GM12891 (cell line): ENCODE results near the gene IL10RA.

Experiments
- POLR2A ChIP-seq: IDR thresholded peaks from 2 replicates; pipeline ENCODE4 v1.6.1; 2011; ENCODE audit warnings: low read depth, low read length, control low read depth
- POU2F2 ChIP-seq: IDR thresholded peaks from 2 replicates; pipeline ENCODE4 v1.6.1; 2011; ENCODE audit warnings: low read depth, mild to moderate bottlenecking, control low read depth, low read length, moderate library complexity
- TAF1 ChIP-seq: IDR thresholded peaks from 2 replicates; pipeline ENCODE4 v1.6.1; 2011; ENCODE audit warnings: low read depth, low read length, control low read depth

DNA sequence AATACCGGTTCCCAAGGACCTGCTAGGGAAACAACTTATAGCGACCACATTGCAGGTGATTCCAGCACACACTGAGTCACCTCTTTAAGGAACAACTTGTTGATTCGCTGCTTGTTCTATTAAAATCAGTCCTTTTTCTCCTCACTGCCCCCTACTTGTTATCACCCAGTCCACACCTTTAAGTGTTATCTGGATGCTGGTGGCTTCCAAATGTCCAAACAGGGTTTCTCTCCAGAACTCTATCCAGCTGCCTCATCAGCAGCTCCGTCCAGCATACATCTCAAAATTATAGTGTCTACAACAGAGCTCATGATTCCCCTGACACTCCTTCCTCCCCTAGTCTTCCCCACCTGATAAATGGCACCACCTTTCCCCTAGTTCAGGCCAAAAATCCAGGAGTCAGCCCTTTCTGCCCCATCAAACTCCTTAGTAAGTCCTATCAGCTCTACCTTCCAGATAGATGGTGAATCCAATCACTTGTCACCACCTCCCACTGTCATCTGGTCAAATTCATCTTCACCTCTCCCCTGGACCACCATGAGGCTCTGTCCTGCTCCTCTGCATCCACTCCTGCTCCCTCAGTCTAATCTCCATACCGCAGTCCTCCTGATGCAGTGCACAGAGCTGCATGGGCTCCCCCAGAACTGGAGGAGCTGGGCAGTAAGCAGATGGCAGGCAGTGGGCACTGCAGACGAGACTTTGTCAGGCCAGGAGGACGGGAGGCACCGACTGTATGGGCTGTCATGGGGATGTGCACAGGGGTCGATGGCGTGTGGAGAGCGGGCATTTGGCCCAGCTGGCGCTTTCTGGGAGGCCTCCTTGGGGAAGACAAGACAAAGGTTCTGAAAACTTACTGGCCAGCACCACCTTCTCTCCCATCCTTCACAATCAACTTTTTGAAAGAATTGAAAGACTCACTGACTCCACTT, 19.3 kb downstream of the IL10RA start:
- no peak for TF ChIP-seq TAF1
- TF ChIP-seq POU2F2 = no peak
- no peak for TF ChIP-seq POLR2A
